ENCODE measurements around the gene PTPN20. TPM values are rescaled to one million over a fixed set of nuclear protein-coding genes. Genes with fewer than 3 reads are reported as not detected.

PTPN20 gene
- total RNA-seq, 1 experiment from 2014 or later = 0.96 TPM

GRCh38 chr10:47042199-47042473 is 130.9 kb downstream of the PTPN20 start:
- no peaks in the 10 kb centered on the region for H3K27me3 Mint-ChIP-seq (ENCODE audit: low read depth)
- ATAC-seq = no peak
- H3K9me3 Mint-ChIP-seq = no peaks in the 10 kb centered on the region
- ChIA-PET POLR2A (no interaction called here), CTCF (interaction anchor here (1.1 kb wide), 1 partner anchor 271 kb away, joined by 4 read pairs; no protein-coding TSS in a partner anchor)
- TF ChIP-seq ZNF532 (CRISPR knock-in tag; IDR thresholded peaks at IDR 0.05; ENCODE audit: borderline replicate concordance) = no peak
- no peak for TF ChIP-seq MYBL2 (CRISPR knock-in tag; IDR thresholded peaks at IDR 0.05)
- TF ChIP-seq ZNF138 (CRISPR knock-in tag; conservative IDR thresholded peaks at IDR 0.05) = no peak
- no peak for TF ChIP-seq ATF3 (CRISPR knock-in tag; conservative IDR thresholded peaks at IDR 0.05)
- no peak for TF ChIP-seq HMGA2 (CRISPR knock-in tag; IDR thresholded peaks at IDR 0.05)
- TF ChIP-seq TP53 (CRISPR knock-in tag; IDR thresholded peaks at IDR 0.05) = no peak
- no peak for TF ChIP-seq ZNF281 (CRISPR knock-in tag; IDR thresholded peaks at IDR 0.05)
- TF ChIP-seq STAT6 (CRISPR knock-in tag; conservative IDR thresholded peaks at IDR 0.05; ENCODE audit: low read depth) = no peak
- no peak for TF ChIP-seq ZNF671 (CRISPR knock-in tag; IDR thresholded peaks at IDR 0.05)
- no peak for TF ChIP-seq ESRRA (CRISPR knock-in tag; IDR thresholded peaks at IDR 0.05; ENCODE audit: borderline replicate concordance)
- no peak for TF ChIP-seq TEAD1 (CRISPR knock-in tag; IDR thresholded peaks at IDR 0.05)
- no peak for TF ChIP-seq FOXJ3 (CRISPR knock-in tag; IDR thresholded peaks at IDR 0.05; ENCODE audit: borderline replicate concordance)
- no peak for TF ChIP-seq ZNF263 (CRISPR knock-in tag; IDR thresholded peaks at IDR 0.05; ENCODE audit: low read depth)
- no peak for TF ChIP-seq ZBTB43 (CRISPR knock-in tag; IDR thresholded peaks at IDR 0.05)
- no peak for TF ChIP-seq CREM (CRISPR knock-in tag; IDR thresholded peaks at IDR 0.05)
- TF ChIP-seq MXD4 (CRISPR knock-in tag; IDR thresholded peaks at IDR 0.05; ENCODE audit: borderline replicate concordance) = no peak
- TF ChIP-seq SMAD3 (CRISPR knock-in tag; IDR thresholded peaks at IDR 0.05; ENCODE audit: borderline replicate concordance) = no peak
- TF ChIP-seq ARID4B (CRISPR knock-in tag; IDR thresholded peaks at IDR 0.05; ENCODE audit: borderline replicate concordance) = no peak
- no peak for TF ChIP-seq PRRX2 (CRISPR knock-in tag; IDR thresholded peaks at IDR 0.05)
- no peak overlapping the region for H3K4me3 Mint-ChIP-seq
- no peak overlapping the region for H3K27ac Mint-ChIP-seq
- H3K36me3 Mint-ChIP-seq = no peaks in the 10 kb centered on the region
- no peak for DNase-seq (ENCODE audit: low spot score)
- peaks cover 3% of the 10 kb centered on the region; the same call in 1 of the 2 replicates for H3K4me1 Mint-ChIP-seq

All from WTC11 (cell line).